ENCODE measurements around the gene PAX3.

GRCh38 chr2:222283634-222284033 is 15.2 kb downstream of the PAX3 start:
- TF ChIP-seq CTCF (IDR thresholded peaks at IDR 0.05) (no peak), POLR2A (IDR thresholded peaks at IDR 0.05) (no peak)

All from body of pancreas (tissue), 4 donors.